B cell (primary cell): ENCODE measurements around the gene CASR. TPM values are rescaled to one million over a fixed set of nuclear protein-coding genes. Genes with fewer than 3 reads are reported as not detected.

Experiments used
- ATAC-seq: fragments of 200-7000 bp; cut with Tn5 transposase; one replicate; pipeline ENCODE4 v1.10.0; 2021; ENCODE audit warnings: low read depth, mild to moderate bottlenecking, moderate number of reproducible peaks, moderate library complexity
- CTCF ChIA-PET: fragments of 350-600 bp; sonication (Branson Sonifier 250); formaldehyde crosslinking; loops from one replicate; lab custom pipeline; 2021; ENCODE audit warnings: antibody characterized with exemption, inconsistent platforms; lab: Charles Lee
- POLR2A ChIA-PET: fragments of 350-600 bp; sonication (Branson Sonifier 250); formaldehyde crosslinking; loops from one replicate; lab custom pipeline; 2021; ENCODE audit warnings: antibody characterized with exemption; lab: Charles Lee
- DNase-seq: peaks from one replicate; pipeline ENCODE4 v3.0.0; 2013
- H2AFZ ChIP-seq: 2 replicates; pipeline ENCODE4 v1.6.1; 2012; ENCODE audit warnings: mild to moderate bottlenecking, low read depth, low read length; ENCODE audit not compliant: insufficient read depth, poor library complexity, severe bottlenecking
- H3K27ac ChIP-seq, 2 donors: 1 replicate in 1 of 2; 2 replicates in 1 of 2; pipeline ENCODE4 v1.5.1; 2012 to 2013; ENCODE audit warnings: low read length in 2 of 2, mild to moderate bottlenecking in 2 of 2, moderate library complexity in 1 of 2
- H3K27me3 ChIP-seq, 4 experiments: fragments of 200-600 bp in 1 of 4; sonication (generic) in 1 of 4; replicated peaks in 1 of 4; 1 replicate in 2 of 4; 2 replicates in 2 of 4; pipeline versions ENCODE4 v1.6.1 to v1.7.0; 2013 to 2016; ENCODE audit warnings: low read length in 3 of 4, mild to moderate bottlenecking in 2 of 4, mixed read lengths in 1 of 4, moderate library complexity in 1 of 4; ENCODE audit not compliant: insufficient read depth in 4 of 4, control insufficient read depth in 3 of 4; ENCODE audit errors: control extremely low read depth in 1 of 4
- H3K36me3 ChIP-seq, 2 experiments: replicated peaks in 1 of 2; 1 replicate in 1 of 2; 2 replicates in 1 of 2; pipeline versions ENCODE4 v1.6.1 to v1.7.1; 2013; ENCODE audit warnings: low read length in 1 of 2; ENCODE audit not compliant: insufficient read depth in 2 of 2, control insufficient read depth in 1 of 2; ENCODE audit errors: control extremely low read depth in 1 of 2, extremely low read depth in 1 of 2
- H3K4me1 ChIP-seq, 2 donors: fragments of 200-600 bp in 1 of 2; sonication (generic) in 1 of 2; 1 replicate in 1 of 2; 2 replicates in 1 of 2; pipeline versions ENCODE4 v1.5.1 to v1.6.1; 2013 to 2017; ENCODE audit warnings: low read length in 2 of 2; ENCODE audit not compliant: control insufficient read depth in 2 of 2, insufficient read depth in 2 of 2
- H3K4me2 ChIP-seq: replicated peaks from 2 replicates; pipeline ENCODE3; 2012; ENCODE audit warnings: mild to moderate bottlenecking, low read depth, low read length; ENCODE audit not compliant: poor library complexity, severe bottlenecking
- H3K4me3 ChIP-seq, 5 experiments: fragments of 200-600 bp in 1 of 5; sonication (generic) in 1 of 5; 1 replicate in 3 of 5; 2 replicates in 2 of 5; pipeline versions ENCODE4 v1.5.1 to v1.7.0; 2011 to 2016; ENCODE audit warnings: low read length in 4 of 5, mild to moderate bottlenecking in 4 of 5, low read depth in 2 of 5, control low read depth in 1 of 5, moderate library complexity in 1 of 5; ENCODE audit not compliant: insufficient read depth in 1 of 5; ENCODE audit errors: control extremely low read depth in 1 of 5, extremely low read depth in 1 of 5
- H3K79me2 ChIP-seq: fragments of 200-600 bp; sonication (generic); one replicate; pipeline ENCODE4 v1.6.0; 2016; ENCODE audit warnings: low read length; ENCODE audit not compliant: control insufficient read depth, insufficient read depth
- H3K9ac ChIP-seq: fragments of 200-600 bp; sonication (generic); 2 replicates; pipeline ENCODE4 v1.6.1; 2017; ENCODE audit warnings: mild to moderate bottlenecking, low read length, moderate library complexity
- H3K9me3 ChIP-seq, 3 donors: one replicate each; pipeline versions ENCODE4 v1.6.1 to v1.7.1; 2013; ENCODE audit warnings: low read length in 2 of 3; ENCODE audit not compliant: control insufficient read depth in 2 of 3, insufficient read depth in 1 of 3; ENCODE audit errors: control extremely low read depth in 1 of 3
- H4K20me1 ChIP-seq: 2 replicates; pipeline ENCODE4 v1.6.0; 2012; ENCODE audit warnings: mild to moderate bottlenecking, low read length; ENCODE audit not compliant: insufficient read depth, control insufficient read depth, poor library complexity, severe bottlenecking
- H3K27ac Mint-ChIP-seq: one replicate; pipeline ENCODE4 v1.8.0; 2021; ENCODE audit warnings: mixed read lengths
- H3K27me3 Mint-ChIP-seq: one replicate; pipeline ENCODE4 v1.8.0; 2021; ENCODE audit warnings: mixed read lengths
- H3K4me1 Mint-ChIP-seq: one replicate; pipeline ENCODE4 v1.8.0; 2021; ENCODE audit warnings: mixed read lengths
- H3K4me3 Mint-ChIP-seq: one replicate; pipeline ENCODE4 v1.8.0; 2021; ENCODE audit warnings: mixed read lengths
- H3K9me3 Mint-ChIP-seq: one replicate; pipeline ENCODE4 v1.8.0; 2022; ENCODE audit warnings: mixed read lengths; ENCODE audit not compliant: insufficient read depth
- EZH2 ChIP-seq: IDR thresholded peaks from 2 replicates; pipeline ENCODE4 v1.6.1; 2012; ENCODE audit warnings: borderline replicate concordance, low read depth, mild to moderate bottlenecking, moderate library complexity, low read length; ENCODE audit not compliant: insufficient read depth, poor library complexity, severe bottlenecking
- WGBS: methylation state at CpG from one replicate; pipeline ENCODE4 v1.1.5; 2013; ENCODE audit warnings: missing lambda C conversion rate; ENCODE audit not compliant: insufficient coverage; 5-methylcytosine and 5-hydroxymethylcytosine counted together
- intact Hi-C: fragments of 100-400 bp; cut with micrococcal nuclease; formaldehyde crosslinking; loops from one replicate; pipeline ENCODE4 v1.10.0; 2022
- polyA plus RNA-seq: library from polyadenylated mRNA; depleted of rRNA; stranded (reverse); fragments of >200 nt; gene quantifications from 2 replicates; pipeline ENCODE4 v1.2.3, GENCODE V29; 2012
- total RNA-seq, 2 donors: library from RNA; stranded (reverse); fragments of 120-200 nt in 1 of 2; gene quantifications; 1 replicate in 1 of 2; 2 replicates in 1 of 2; pipeline versions ENCODE4 v1.2.3 to v1.2.4, GENCODE V29; 2013 to 2022
- TF ChIP-seq, protein P1 (sequence below): fragments of 200-600 bp; IDR thresholded peaks from one replicate; pipeline ENCODE4 v1.8.0; 2022; ENCODE audit warnings: antibody characterized with exemption, mild to moderate bottlenecking

Gene CASR
- total and polyA plus RNA-seq, 2 donors (not counting 1 experiment from before 2014, with no cell fraction given), result not detected

DNA sequence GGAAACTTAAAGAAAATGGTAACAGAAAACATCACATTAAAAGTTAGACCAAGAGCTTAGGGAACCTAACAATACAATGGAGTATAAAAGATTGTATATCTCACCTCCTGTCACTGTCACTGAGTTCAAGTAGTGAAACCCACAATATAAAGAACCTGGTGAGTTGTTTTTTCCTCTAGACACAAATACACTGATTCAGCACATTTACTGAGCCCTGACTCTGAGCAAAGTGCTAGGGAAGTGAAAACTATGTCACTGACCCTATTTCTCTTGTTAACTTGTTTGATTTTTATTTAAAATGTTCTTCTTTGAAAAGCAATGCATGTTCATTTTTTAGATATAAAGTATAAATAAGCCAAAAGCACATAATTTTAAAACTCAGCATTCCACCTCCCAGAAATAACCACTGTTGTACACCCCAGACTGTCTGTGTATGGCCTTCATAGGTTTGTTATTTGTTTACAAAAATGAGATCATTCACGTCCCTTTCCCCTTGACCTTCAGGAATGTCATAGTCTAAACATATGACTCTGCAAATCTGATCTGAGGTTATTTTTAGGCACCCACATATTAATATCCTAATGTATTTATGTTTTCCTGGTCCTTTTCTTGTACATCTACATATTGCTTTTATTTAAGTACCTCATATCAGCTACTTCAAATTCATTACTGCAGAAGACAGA is 72.4 kb downstream of the CASR start:
- H3K27ac Mint-ChIP-seq, result no peak overlapping the region
- ATAC-seq (no peak), DNase-seq (no peak)
- no peak overlapping the region for H3K4me3 ChIP-seq
- H3K4me3 Mint-ChIP-seq, result no peak overlapping the region
- no peak overlapping the region for H3K4me2 ChIP-seq
- H3K79me2 ChIP-seq, result no peaks in the 10 kb centered on the region
- H3K9me3 Mint-ChIP-seq, result no peaks in the 10 kb centered on the region
- H3K27me3 ChIP-seq, result no peaks in the 10 kb centered on the region
- H3K4me1 Mint-ChIP-seq, result peaks cover 12% of the 10 kb centered on the region
- no peaks in the 10 kb centered on the region for H4K20me1 ChIP-seq
- H2AFZ ChIP-seq, result no peak overlapping the region
- no peaks in the 10 kb centered on the region for H3K36me3 ChIP-seq
- no CpG with 5 or more reads among the region's 1 CpG for WGBS
- no peaks in the 10 kb centered on the region for H3K27me3 Mint-ChIP-seq
- no peak overlapping the region for H3K27ac ChIP-seq
- TF ChIP-seq, protein P1, sequence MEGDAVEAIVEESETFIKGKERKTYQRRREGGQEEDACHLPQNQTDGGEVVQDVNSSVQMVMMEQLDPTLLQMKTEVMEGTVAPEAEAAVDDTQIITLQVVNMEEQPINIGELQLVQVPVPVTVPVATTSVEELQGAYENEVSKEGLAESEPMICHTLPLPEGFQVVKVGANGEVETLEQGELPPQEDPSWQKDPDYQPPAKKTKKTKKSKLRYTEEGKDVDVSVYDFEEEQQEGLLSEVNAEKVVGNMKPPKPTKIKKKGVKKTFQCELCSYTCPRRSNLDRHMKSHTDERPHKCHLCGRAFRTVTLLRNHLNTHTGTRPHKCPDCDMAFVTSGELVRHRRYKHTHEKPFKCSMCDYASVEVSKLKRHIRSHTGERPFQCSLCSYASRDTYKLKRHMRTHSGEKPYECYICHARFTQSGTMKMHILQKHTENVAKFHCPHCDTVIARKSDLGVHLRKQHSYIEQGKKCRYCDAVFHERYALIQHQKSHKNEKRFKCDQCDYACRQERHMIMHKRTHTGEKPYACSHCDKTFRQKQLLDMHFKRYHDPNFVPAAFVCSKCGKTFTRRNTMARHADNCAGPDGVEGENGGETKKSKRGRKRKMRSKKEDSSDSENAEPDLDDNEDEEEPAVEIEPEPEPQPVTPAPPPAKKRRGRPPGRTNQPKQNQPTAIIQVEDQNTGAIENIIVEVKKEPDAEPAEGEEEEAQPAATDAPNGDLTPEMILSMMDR, result no peak
- TF ChIP-seq EZH2, result no peak
- POLR2A ChIA-PET, result no interaction called here
- intact Hi-C loops, result no loop called here
- H3K9me3 ChIP-seq, result no peaks in the 10 kb centered on the region
- CTCF ChIA-PET, result interaction anchor here (0.7 to 11.3 kb wide), 4 partner anchors 10 to 371 kb away, joined by 3 to 145 read pairs (median 4); no protein-coding TSS in a partner anchor
- H3K4me1 ChIP-seq, result peaks cover 3 to 7% of the 10 kb centered on the region in 2 donors
- no peak overlapping the region for H3K9ac ChIP-seq
